HepG2 (cell line): ENCODE results near the gene C2orf76. TPM values are rescaled to one million over a fixed set of nuclear protein-coding genes. Genes with fewer than 3 reads are reported as not detected.

Experiments
- ATAC-seq: fragments of 200-7000 bp; cut with Tn5 transposase; 3 replicates; pipeline ENCODE4 v1.9.1; 2020; ENCODE audit warnings: mild to moderate bottlenecking, moderate library complexity
- BruUV-seq: library from RNA; stranded (reverse); fragments of 400-500 nt; replicated peaks from 2 replicates; lab custom pipeline; 2021; lab: Mats Ljungman, UMichigan
- CTCF ChIA-PET: fragments of 300-600 bp; formaldehyde crosslinking; extraction: SDS; loops from one replicate; lab custom pipeline; 2021; ENCODE audit warnings: low total read pairs, inconsistent platforms, low intra/inter-chr PET ratio; lab: Yijun Ruan, JAX
- POLR2A ChIA-PET: fragments of 350-600 bp; sonication (Branson Sonifier 250); formaldehyde crosslinking; loops from one replicate; lab custom pipeline; 2020; ENCODE audit warnings: antibody characterized with exemption, inconsistent platforms; lab: Yijun Ruan, JAX
- DNase-seq: peaks from one replicate; pipeline ENCODE4 v3.0.0-alpha.2; 2015; ENCODE audit warnings: low spot score
- FAIRE-seq: peaks from 3 replicates; lab custom pipeline; 2011; peaks lifted over from hg19 to GRCh38; lab: Jason Lieb, UNC
- H2AFZ ChIP-seq: one replicate; pipeline ENCODE4 v1.6.1; 2011; ENCODE audit warnings: low read length, inconsistent platforms
- H3K27ac ChIP-seq: fragments of 300-600 bp; 3 replicates; pipeline ENCODE4 v1.8.0; 2011; ENCODE audit warnings: mixed run types, mild to moderate bottlenecking, mixed read lengths, low read length, inconsistent platforms; ENCODE audit not compliant: insufficient read depth; ENCODE audit errors: extremely low read length
- H3K27me3 ChIP-seq, 2 experiments: fragments of 200-600 bp in 1 of 2; 2 replicates in 1 of 2; 3 replicates in 1 of 2; pipeline versions ENCODE4 v1.6.0 to v1.8.0; 2011; ENCODE audit warnings: low read length in 2 of 2, mild to moderate bottlenecking in 2 of 2, moderate library complexity in 2 of 2, inconsistent platforms in 1 of 2; ENCODE audit not compliant: insufficient read depth in 2 of 2, control insufficient read depth in 1 of 2
- H3K36me3 ChIP-seq, 2 experiments: fragments of 200-600 bp in 1 of 2; replicated peaks in 1 of 2; 2 replicates in 1 of 2; 3 replicates in 1 of 2; pipeline versions ENCODE4 v1.5.1 to v1.8.0; 2011; ENCODE audit warnings: low read length in 2 of 2, inconsistent platforms in 1 of 2; ENCODE audit not compliant: insufficient read depth in 2 of 2, control insufficient read depth in 1 of 2
- H3K4me1 ChIP-seq: 2 replicates; pipeline ENCODE4 v1.5.1; 2012; ENCODE audit warnings: low read length, inconsistent platforms; ENCODE audit not compliant: insufficient read depth
- H3K4me2 ChIP-seq: 2 replicates; pipeline ENCODE4 v1.6.0; 2011; ENCODE audit warnings: low read depth, low read length, inconsistent platforms
- H3K4me3 ChIP-seq, 3 experiments: fragments of 200-600 bp in 1 of 3; sonication (generic), shearing (Covaris generic) in 1 of 3; replicated peaks in 1 of 3; 2 replicates each; pipeline ENCODE4 v1.5.1; 2011 to 2016; ENCODE audit warnings: low read length in 3 of 3, inconsistent platforms in 2 of 3, low read depth in 2 of 3, mild to moderate bottlenecking in 2 of 3, control low read depth in 1 of 3, mixed read lengths in 1 of 3; ENCODE audit not compliant: insufficient read depth in 1 of 3
- H3K79me2 ChIP-seq: one replicate; pipeline ENCODE4 v1.6.1; 2011; ENCODE audit warnings: low read length, inconsistent platforms; ENCODE audit not compliant: insufficient read depth
- H3K9ac ChIP-seq: 2 replicates; pipeline ENCODE4 v1.6.0; 2011; ENCODE audit warnings: mild to moderate bottlenecking, low read depth, low read length, inconsistent platforms; ENCODE audit not compliant: insufficient read depth
- H3K9me3 ChIP-seq: 2 replicates; pipeline ENCODE4 v1.5.1; 2012; ENCODE audit warnings: mild to moderate bottlenecking, low read length
- H4K20me1 ChIP-seq: 2 replicates; pipeline ENCODE4 v1.6.0; 2011; ENCODE audit warnings: inconsistent platforms, mild to moderate bottlenecking, low read length, moderate library complexity; ENCODE audit not compliant: insufficient read depth
- BRF2 ChIP-seq: sonication (generic); formaldehyde crosslinking; IDR thresholded peaks from 2 replicates; pipeline ENCODE4 v1.8.1; 2022; ENCODE audit warnings: mild to moderate bottlenecking, missing genetic modification reagents
- CEBPG ChIP-seq: IDR thresholded peaks from 2 replicates; pipeline ENCODE4 v1.6.1; 2016
- EZH2 ChIP-seq: conservative IDR thresholded peaks from 2 replicates; pipeline ENCODE4 v1.6.1; 2012; ENCODE audit warnings: mild to moderate bottlenecking, low read depth, low read length, moderate library complexity
- KDM1A ChIP-seq: IDR thresholded peaks from 2 replicates; pipeline ENCODE4 v1.6.1; 2016; ENCODE audit warnings: missing compliant biosample characterization
- MTF1 ChIP-seq: sonication (generic); formaldehyde crosslinking; IDR thresholded peaks from 2 replicates; pipeline ENCODE4 v1.5.0; 2020; ENCODE audit warnings: missing genetic modification reagents
- NR2F2 ChIP-seq: IDR thresholded peaks from 2 replicates; pipeline ENCODE4 v1.6.1; 2012; ENCODE audit warnings: low read depth, inconsistent platforms, borderline replicate concordance
- POLR2AphosphoS2 ChIP-seq: IDR thresholded peaks from 2 replicates; pipeline ENCODE4 v1.6.1; 2011; ENCODE audit warnings: low read depth, low read length, improper control_type of control experiment
- SKIL ChIP-seq: sonication (generic); formaldehyde crosslinking; IDR thresholded peaks from 2 replicates; pipeline ENCODE4 v1.8.0; 2022; ENCODE audit warnings: missing genetic modification reagents, mild to moderate bottlenecking, moderate library complexity, borderline replicate concordance
- TARDBP ChIP-seq: sonication (generic); formaldehyde crosslinking; IDR thresholded peaks from 2 replicates; pipeline ENCODE4 v1.8.0; 2022; ENCODE audit warnings: mild to moderate bottlenecking, missing genetic modification reagents
- TCF12 ChIP-seq, 2 experiments: fragments of 450-650 bp in 1 of 2; sonication (generic) in 1 of 2; formaldehyde crosslinking in 1 of 2; IDR thresholded peaks; 2 replicates each; pipeline versions ENCODE4 v1.6.1 to v1.8.0; 2017 to 2022; ENCODE audit warnings: antibody characterized with exemption in 1 of 2, mild to moderate bottlenecking in 1 of 2, missing genetic modification reagents in 1 of 2, moderate library complexity in 1 of 2
- TFAP4 ChIP-seq: sonication (generic); IDR thresholded peaks from 2 replicates; pipeline ENCODE4 v1.6.1; 2016; ENCODE audit warnings: low read depth, borderline replicate concordance
- UBTF ChIP-seq: sonication (generic); formaldehyde crosslinking; IDR thresholded peaks from 2 replicates; pipeline ENCODE4 v1.4.0; 2020; ENCODE audit warnings: mild to moderate bottlenecking, missing genetic modification reagents
- ZBTB2 ChIP-seq: sonication (generic); formaldehyde crosslinking; IDR thresholded peaks from 2 replicates; pipeline ENCODE4 v1.8.0; 2022; ENCODE audit warnings: low read depth, missing genetic modification reagents
- ZNF569 ChIP-seq: sonication (generic); formaldehyde crosslinking; IDR thresholded peaks from 2 replicates; pipeline ENCODE4 v1.5.0; 2020; ENCODE audit warnings: mild to moderate bottlenecking, missing genetic modification reagents, moderate library complexity, borderline replicate concordance
- ZNF570 ChIP-seq: sonication (generic); formaldehyde crosslinking; IDR thresholded peaks from 2 replicates; pipeline ENCODE4 v1.4.0; 2020; ENCODE audit warnings: mild to moderate bottlenecking, missing genetic modification reagents, borderline replicate concordance
- WGBS: methylation state at CpG from one replicate; pipeline ENCODE4 v1.1.6; 2017; ENCODE audit warnings: low lambda C conversion rate; 5-methylcytosine and 5-hydroxymethylcytosine counted together
- in situ Hi-C: cut with HindIII; loops from 2 replicates; pipeline ENCODE4 v1.10.0; 2017; ENCODE audit warnings: low pct_unique_long_range_greater_than_20kb; ENCODE audit not compliant: extremely low pct_ligation_motif_present
- intact Hi-C: fragments of 100-400 bp; cut with micrococcal nuclease; formaldehyde crosslinking; loops from one replicate; pipeline ENCODE4 v1.10.0; 2022; ENCODE audit not compliant: unreplicated experiment
- polyA plus RNA-seq, 8 experiments: library from polyadenylated mRNA; depleted of rRNA in 3 of 8; stranded (reverse) in 7 of 8; unstranded in 1 of 8; fragments of >200 nt; fragmentation: Illumina TruSeq in 4 of 8; extraction: Trizol in 4 of 8; gene quantifications; 2 replicates each; pipeline versions ENCODE4 v1.2.1 to v1.2.3, GENCODE V29; 2011 to 2016; ENCODE audit warnings: low read depth in 4 of 8, missing spikeins in 1 of 8, mixed read lengths in 1 of 8; ENCODE audit not compliant: insufficient read depth in 1 of 8
- total RNA-seq, 5 experiments: library from RNA; depleted of rRNA; stranded (reverse); fragments of >200 nt; fragmentation: Illumina TruSeq; extraction: Trizol; gene quantifications; 2 replicates each; pipeline ENCODE4 v1.2.3, GENCODE V29; 2016; ENCODE audit warnings: low read depth in 1 of 5

The C2orf76 gene
- total and polyA plus RNA-seq, 2 of the 13 experiments (the other 11 are each of a cell fraction or from before 2014, with no cell fraction given): 7.7 to 8.5 TPM

GRCh38 chr2:119266091-119266589 is 100.5 kb downstream of the C2orf76 start:
- BruUV-seq: no TSS peak
- no peak for TF ChIP-seq EZH2
- TF ChIP-seq CEBPG (CRISPR knock-in tag): no peak
- no peak for TF ChIP-seq ZBTB2 (CRISPR knock-in tag)
- TF ChIP-seq MTF1 (CRISPR knock-in tag): no peak
- TF ChIP-seq ZNF570 (CRISPR knock-in tag): no peak
- TF ChIP-seq KDM1A: no peak
- TF ChIP-seq TCF12 (IDR thresholded peaks at IDR 0.05): no peak
- TF ChIP-seq TCF12 (CRISPR knock-in tag; IDR thresholded peaks at IDR 0.05): no peak
- TF ChIP-seq NR2F2: no peak
- no peak for TF ChIP-seq TARDBP
- TF ChIP-seq SKIL (CRISPR knock-in tag): no peak
- TF ChIP-seq ZNF569 (CRISPR knock-in tag): no peak
- TF ChIP-seq UBTF (CRISPR knock-in tag): no peak
- TF ChIP-seq POLR2AphosphoS2: no peak
- TF ChIP-seq TFAP4: no peak
- TF ChIP-seq BRF2 (CRISPR knock-in tag): no peak
- whole genome bisulfite sequencing: 92% methylated on average over 8 of the region's 8 CpGs
- H2AFZ ChIP-seq: no peak overlapping the region
- in situ Hi-C loops (no loop called here), intact Hi-C loops (loop anchor here (5.0 kb wide), 1 partner anchor 254 kb away; no protein-coding TSS in a partner anchor)
- ChIA-PET CTCF (interaction anchor here (2.5 kb wide), 1 partner anchor 47 kb away, joined by 17 read pairs; no protein-coding TSS in a partner anchor), POLR2A (no interaction called here)
- no peak overlapping the region for H3K27ac ChIP-seq
- no peak overlapping the region for H3K4me3 ChIP-seq
- ATAC-seq: no peak
- H3K4me2 ChIP-seq: no peak overlapping the region
- H4K20me1 ChIP-seq: no peaks in the 10 kb centered on the region
- no peak overlapping the region for H3K9ac ChIP-seq
- peaks cover 12% of the 10 kb centered on the region for H3K4me1 ChIP-seq
- no peaks in the 10 kb centered on the region for H3K79me2 ChIP-seq
- peaks cover 2 to 6% of the 10 kb centered on the region in 2 experiments; a peak in 2 of 5 replicates for H3K36me3 ChIP-seq
- DNase-seq: no peak
- FAIRE-seq: no peak
- no peaks in the 10 kb centered on the region for H3K9me3 ChIP-seq
- H3K27me3 ChIP-seq: no peaks in the 10 kb centered on the region
